NB4 (cell line): Measurements from ENCODE around the gene C10orf105.
A peak's percentile ranks its signal among the peaks of the same experiment; 100 is the strongest.

Experiments
- DNase-seq: peaks from one replicate; pipeline ENCODE4 v3.0.0; 2010; ENCODE audit warnings: low read depth
- H3K4me3 ChIP-seq: one replicate; pipeline ENCODE4 v1.5.1; 2011; ENCODE audit warnings: mild to moderate bottlenecking, low read depth, low read length, moderate library complexity
- CTCF ChIP-seq: IDR thresholded peaks from one replicate; pipeline ENCODE4 v1.5.1; 2012; ENCODE audit warnings: low read depth, low read length
- MAX ChIP-seq: IDR thresholded peaks from 2 replicates; pipeline ENCODE4 v1.6.1; 2011; ENCODE audit warnings: low read depth, low read length
- MYC ChIP-seq: IDR thresholded peaks from 2 replicates; pipeline ENCODE4 v1.6.1; 2011; ENCODE audit warnings: low read depth, low read length
- POLR2A ChIP-seq: IDR thresholded peaks from 2 replicates; pipeline ENCODE4 v1.6.1; 2011; ENCODE audit warnings: mild to moderate bottlenecking; ENCODE audit not compliant: insufficient read length; ENCODE audit errors: extremely low read depth

Gene C10orf105

GRCh38 chr10:71717056-71717455 is 2.5 kb downstream of the C10orf105 start:
- TF ChIP-seq MYC (no peak), MAX (no peak), POLR2A (no peak), CTCF (no peak)
- no peak for DNase-seq
- H3K4me3 ChIP-seq: no peak overlapping the region

DNA sequence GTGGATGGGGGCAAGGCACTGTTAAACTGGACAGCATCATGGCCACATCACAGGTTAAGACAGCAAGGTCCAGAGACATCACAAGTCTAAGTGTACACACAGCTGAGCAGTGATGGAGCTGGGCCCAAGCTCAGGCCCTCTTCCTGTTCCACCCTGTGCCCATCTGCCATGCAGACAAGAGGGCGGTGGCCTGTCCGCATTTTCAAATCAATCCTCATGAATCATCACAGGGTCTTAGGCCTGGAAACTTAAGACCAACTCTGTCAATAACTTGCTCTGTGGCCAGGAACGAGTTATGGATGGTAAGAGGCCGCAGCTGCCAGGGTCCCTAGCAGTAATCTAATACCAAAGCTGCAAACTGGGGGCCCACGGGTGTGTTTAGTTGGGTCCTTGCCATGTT is 3.2 kb downstream of the C10orf105 start:
- TF ChIP-seq MAX (no peak), CTCF (no peak), POLR2A (no peak), MYC (no peak)
- DNase-seq: no peak
- H3K4me3 ChIP-seq: no peak overlapping the region

DNA sequence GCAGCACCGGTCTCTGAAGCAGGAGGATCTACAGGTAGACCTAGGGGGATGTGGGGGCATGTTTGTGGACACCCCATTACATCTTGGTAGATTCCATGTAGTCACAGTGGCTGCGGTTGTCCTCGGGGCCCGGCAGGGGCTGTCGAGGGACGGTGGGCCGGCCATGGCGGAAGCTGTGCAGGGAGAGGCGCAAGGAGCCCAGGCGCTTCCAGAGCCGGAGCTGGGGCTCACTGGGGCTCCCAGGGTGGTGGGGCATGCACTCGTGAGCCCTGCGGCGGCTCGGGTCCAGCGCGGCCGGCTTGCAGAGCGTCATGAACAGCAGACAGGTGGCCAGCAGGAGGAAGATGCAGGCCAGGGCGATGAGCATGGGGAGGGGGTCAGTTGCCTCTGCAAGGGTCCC is 3.7 kb downstream of the C10orf105 start:
- no peak for DNase-seq

DNA sequence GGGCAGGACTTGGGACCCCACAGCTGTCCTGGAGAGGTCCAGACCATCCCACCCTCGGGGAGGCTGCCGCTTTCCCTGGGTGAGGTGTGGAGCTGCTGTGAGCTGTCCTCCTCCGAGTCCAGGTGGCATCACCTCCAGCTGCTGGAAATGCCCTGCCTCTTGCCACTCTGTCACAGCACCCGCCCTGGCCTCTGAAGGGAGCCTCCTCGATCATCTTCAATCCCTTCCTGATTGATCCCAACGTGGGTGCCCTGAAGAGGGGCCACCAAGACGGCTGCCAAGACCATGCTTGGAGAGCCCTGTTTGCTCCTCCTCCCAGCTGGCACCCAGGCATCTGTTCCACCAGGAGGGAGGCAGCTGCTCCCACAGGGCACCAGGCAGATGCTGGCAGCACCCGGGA is 4.6 kb downstream of the C10orf105 start:
- no peak for TF ChIP-seq MYC
- TF ChIP-seq MAX: no peak
- TF ChIP-seq POLR2A: no peak
- TF ChIP-seq CTCF: no peak
- DNase-seq: no peak

More for the DNA sequence above, 3.7 kb downstream of the C10orf105 start:
- TF ChIP-seq POLR2A: no peak
- no peak for TF ChIP-seq CTCF
- no peak for TF ChIP-seq MYC
- TF ChIP-seq MAX: no peak
- no peak overlapping the region for H3K4me3 ChIP-seq

GRCh38 chr10:71714592-71714991 is 5.0 kb downstream of the C10orf105 start:
- DNase-seq: no peak
- H3K4me3 ChIP-seq: peak overlapping the region; percentile 26
- TF ChIP-seq CTCF (no peak), POLR2A (no peak), MAX (no peak), MYC (no peak)

More for the DNA sequence above, 4.6 kb downstream of the C10orf105 start:
- H3K4me3 ChIP-seq: no peak overlapping the region

GRCh38 chr10:71714031-71714410 is 5.6 kb downstream of the C10orf105 start:
- H3K4me3 ChIP-seq: peak overlapping the region; percentile 26
- TF ChIP-seq MAX (no peak), CTCF (no peak), MYC (no peak), POLR2A (no peak)
- DNase-seq: no peak
